GM12872 (cell line): Measurements from ENCODE around the gene JADE1.

Experiments used
- TF ChIP-seq, protein P1 (sequence below): IDR thresholded peaks from 3 replicates; pipeline ENCODE4 v1.5.1; 2011; ENCODE audit warnings: low read depth, mild to moderate bottlenecking, low read length, moderate library complexity; ENCODE audit not compliant: insufficient read depth

JADE1 gene

GRCh38 chr4:128809477-128810330 lies at the start of gene JADE1:
Gene JADE1 (plus strand): TSS chr4:128809700. CDS start chr4:128831759, 22,059 bp downstream.
- TF ChIP-seq, protein P1, sequence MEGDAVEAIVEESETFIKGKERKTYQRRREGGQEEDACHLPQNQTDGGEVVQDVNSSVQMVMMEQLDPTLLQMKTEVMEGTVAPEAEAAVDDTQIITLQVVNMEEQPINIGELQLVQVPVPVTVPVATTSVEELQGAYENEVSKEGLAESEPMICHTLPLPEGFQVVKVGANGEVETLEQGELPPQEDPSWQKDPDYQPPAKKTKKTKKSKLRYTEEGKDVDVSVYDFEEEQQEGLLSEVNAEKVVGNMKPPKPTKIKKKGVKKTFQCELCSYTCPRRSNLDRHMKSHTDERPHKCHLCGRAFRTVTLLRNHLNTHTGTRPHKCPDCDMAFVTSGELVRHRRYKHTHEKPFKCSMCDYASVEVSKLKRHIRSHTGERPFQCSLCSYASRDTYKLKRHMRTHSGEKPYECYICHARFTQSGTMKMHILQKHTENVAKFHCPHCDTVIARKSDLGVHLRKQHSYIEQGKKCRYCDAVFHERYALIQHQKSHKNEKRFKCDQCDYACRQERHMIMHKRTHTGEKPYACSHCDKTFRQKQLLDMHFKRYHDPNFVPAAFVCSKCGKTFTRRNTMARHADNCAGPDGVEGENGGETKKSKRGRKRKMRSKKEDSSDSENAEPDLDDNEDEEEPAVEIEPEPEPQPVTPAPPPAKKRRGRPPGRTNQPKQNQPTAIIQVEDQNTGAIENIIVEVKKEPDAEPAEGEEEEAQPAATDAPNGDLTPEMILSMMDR: peak; percentile 73

GRCh38 chr4:128766781-128767180 lies 42.7 kb upstream of the JADE1 start:
- TF ChIP-seq, protein P1: no peak

- TF ChIP-seq, protein P1: no peak
Measured at GRCh38 chr4:128768373-128768996, 41.0 kb upstream of the JADE1 start.

GRCh38 chr4:128769011-128769410 lies 40.5 kb upstream of the JADE1 start:
- TF ChIP-seq, protein P1: no peak

- TF ChIP-seq, protein P1: no peak
Measured at GRCh38 chr4:128770807-128771206, 38.7 kb upstream of the JADE1 start.

DNA sequence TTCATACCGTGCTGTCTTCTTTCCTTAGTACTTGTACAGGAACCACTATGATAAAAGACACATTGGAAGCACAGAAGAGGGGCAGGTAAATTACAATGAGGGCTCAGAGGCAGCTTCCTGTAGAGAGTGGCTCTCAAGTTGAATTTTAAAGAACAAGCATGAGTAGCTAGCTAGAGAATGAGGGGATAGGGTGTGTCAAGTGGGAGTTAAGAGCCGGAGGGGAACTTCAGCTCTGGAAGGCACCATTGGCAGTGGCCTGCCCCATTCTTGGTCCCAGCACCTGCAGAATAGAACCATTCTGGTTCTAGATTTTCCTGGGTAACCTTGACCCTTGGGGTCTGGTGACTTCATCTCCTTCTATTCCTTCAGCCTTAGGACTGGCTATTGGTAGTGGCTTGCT lies 34.0 kb upstream of the JADE1 start:
- TF ChIP-seq, protein P1: no peak

- TF ChIP-seq, protein P1: no peak
Measured at GRCh38 chr4:128775916-128776315, 33.6 kb upstream of the JADE1 start.
